GM04504 (cell line): ENCODE measurements around the gene GALNT10.

Experiments
- DNase-seq: peaks from one replicate; pipeline ENCODE4 v3.0.0-alpha.2; 2012; ENCODE audit warnings: low read depth

GALNT10 gene

DNA sequence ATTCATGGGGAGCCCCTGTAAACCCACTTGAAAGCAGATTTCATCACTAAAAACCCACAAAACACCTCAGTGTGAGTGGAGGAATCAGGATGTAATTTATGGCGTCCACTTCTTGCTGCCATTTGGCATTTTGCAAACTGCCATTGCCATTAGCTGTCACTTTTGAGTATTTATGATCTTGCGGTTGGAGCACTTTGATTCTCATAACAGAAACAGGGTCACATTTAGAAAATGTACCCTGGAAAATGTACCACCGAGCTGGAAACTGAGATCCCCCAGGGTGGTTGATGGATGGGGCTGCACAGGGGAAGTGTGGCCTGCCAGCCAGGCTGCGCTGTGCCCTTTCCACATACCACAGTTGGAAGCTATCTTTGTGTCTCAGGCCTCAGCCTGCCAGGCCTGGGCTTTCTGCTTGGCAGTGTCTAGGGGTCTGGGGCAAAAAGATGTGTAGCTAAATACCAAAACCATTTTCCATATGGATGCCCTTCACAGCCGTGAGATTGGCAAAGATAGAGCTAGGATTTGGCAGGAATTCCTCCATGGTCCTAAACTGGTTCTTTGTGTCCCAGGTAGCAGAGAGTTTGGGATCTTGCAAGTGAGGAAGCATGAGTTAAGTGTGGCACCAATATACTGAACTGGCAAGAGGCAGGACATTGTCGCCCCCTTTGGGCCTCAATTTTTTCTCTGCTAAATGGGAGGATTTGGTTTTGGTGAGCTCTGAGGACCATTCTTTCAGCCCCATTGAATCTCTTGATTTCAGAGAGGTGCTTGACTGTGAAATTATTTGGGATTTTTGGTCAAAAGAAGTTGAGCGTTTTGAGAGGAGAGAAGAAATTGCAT is 46.2 kb downstream of the GALNT10 start:
- no peak for DNase-seq

GRCh38 chr5:154237376-154237743 is 46.8 kb downstream of the GALNT10 start:
- DNase-seq = no peak

- no peak for DNase-seq
Measured at GRCh38 chr5:154237946-154238345, 47.4 kb downstream of the GALNT10 start.

DNA sequence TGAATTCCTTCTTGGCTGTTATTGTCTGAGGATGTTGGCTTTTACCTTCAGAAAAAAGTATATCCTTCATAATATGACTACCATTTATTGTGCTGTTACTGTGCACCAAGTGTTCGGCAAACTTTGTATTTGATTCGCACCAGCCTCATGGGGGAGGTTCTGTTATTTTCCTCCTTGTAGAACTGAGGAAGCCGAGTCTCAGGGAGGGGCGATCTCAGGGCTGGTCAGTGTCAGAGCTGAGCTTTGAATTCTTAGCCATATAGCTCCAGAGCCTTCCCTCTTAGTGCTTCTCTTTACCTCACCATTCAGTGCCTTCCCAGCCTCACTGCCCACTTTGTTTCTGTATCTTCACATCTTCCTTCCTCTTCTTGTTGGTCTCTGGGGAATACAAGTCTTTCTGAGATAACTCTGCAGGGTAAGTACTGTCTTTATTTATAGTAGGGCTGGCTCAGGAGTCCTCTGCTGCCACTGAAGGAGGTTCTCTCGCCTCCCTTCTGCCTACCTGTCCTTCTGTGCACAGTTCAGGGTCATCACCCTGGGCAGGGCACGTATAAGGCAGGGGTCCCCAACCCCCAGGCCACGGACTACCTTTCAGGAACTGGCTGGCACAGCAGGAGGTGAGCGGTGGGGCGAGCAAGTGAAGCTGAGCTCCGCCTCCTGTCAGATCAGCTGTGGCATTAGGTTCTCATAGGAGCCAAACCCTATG is 48.4 kb downstream of the GALNT10 start:
- DNase-seq = no peak

DNA sequence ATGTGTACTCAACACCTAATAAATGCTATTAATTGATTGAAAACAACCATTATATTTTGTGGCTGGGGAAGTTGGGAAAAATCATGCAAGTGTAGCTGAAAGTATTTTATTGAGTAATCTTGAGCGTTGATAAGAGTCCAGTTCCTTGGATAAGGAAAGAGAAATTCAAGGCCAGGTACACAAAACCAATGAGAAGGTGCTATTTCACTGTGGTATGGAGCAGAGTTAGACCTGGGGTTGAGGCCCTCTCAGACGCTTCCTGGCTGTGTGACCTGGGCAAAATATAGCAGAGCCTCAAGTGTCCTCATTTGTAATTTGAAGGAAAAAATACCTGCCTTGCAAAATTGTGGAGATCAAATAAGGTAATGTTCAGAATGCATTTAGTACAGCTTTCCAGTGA is 50.1 kb downstream of the GALNT10 start:
- DNase-seq = no peak

- DNase-seq = no peak
Measured at GRCh38 chr5:154241021-154241420, 50.5 kb downstream of the GALNT10 start.

- DNase-seq = no peak
Measured at GRCh38 chr5:154242442-154242841, 51.9 kb downstream of the GALNT10 start.

DNA sequence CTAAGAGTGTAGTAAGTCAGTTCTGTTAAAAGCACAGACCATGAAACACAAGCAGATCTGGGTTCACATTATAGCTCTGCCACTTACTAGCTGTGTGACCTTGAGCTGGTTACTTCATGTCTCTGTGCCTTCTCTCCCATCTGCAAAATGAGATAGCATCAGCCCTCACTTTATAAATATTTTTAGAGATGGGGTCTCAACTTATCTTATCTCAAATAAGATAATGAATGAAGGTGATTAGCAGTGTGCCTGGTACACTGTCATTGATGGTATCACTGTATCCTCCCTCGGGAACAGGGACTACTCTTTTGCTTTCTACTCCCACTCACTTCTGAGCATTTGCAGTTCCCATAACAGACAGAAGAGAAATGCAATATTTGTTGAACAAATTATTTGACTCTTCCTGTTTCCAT is 52.4 kb downstream of the GALNT10 start:
- no peak for DNase-seq

DNA sequence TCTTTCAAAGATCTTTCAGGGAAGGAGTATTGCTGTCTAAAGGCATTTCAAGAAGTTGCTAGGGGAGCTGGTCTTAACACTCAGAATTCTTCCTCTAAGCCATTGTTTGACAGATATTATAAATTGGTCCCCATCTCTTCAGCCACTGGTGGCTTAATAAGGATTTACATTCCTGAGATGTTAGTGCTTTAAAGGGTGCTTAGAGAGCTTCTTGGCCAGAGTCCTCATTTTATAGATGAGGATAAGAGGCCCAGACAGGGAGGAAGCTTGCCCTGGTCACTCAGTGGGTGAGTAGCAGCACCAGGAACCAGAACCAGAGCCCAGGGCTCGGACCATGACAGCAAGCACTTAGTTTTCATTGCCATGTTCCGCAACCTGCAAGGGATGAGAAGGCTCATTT is 53.2 kb downstream of the GALNT10 start:
- no peak for DNase-seq

- DNase-seq = no peak
Measured at GRCh38 chr5:154244476-154244875, 53.9 kb downstream of the GALNT10 start.

DNA sequence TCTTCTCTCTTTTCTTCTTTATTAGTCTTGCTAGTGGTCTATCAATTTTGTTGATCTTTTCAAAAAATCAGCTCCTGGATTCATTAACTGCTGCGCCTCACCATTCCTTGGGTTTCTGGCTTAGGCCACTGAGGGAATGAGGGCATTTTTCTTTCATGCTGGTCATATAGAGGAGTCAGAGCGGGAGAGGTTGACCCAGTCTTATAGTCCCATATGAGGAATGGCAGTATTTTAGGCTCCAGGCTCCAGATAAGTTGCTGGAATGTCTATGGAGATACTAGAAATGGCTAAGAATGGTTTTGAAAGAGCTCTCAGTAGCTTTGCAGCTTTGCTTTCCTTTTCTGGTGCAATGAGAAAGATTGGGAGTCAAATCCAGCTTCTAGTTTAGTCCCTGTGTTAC is 58.2 kb downstream of the GALNT10 start:
- no peak for DNase-seq

- DNase-seq = no peak
Measured at GRCh38 chr5:154249826-154250225, 59.3 kb downstream of the GALNT10 start.

DNA sequence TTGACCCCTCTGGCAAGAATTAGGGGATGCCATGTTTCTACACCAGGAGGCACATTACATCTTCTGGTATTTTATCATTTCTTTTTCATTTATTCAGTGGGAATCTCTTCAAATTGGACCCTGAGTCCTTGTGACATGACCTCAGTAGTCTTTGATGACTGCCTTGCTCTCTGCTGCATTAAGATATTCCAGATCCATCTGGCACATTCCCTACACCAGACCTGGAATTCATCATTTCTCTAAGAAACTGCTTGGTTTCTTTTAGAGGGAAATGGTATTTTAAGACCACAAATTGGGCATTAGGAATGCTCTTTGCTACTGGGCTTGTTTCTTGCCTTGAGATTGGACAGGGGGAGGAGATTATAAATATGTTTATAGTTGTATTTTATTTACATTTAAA is 61.0 kb downstream of the GALNT10 start:
- no peak for DNase-seq

GRCh38 chr5:154253807-154254206 is 63.3 kb downstream of the GALNT10 start:
- no peak for DNase-seq

DNA sequence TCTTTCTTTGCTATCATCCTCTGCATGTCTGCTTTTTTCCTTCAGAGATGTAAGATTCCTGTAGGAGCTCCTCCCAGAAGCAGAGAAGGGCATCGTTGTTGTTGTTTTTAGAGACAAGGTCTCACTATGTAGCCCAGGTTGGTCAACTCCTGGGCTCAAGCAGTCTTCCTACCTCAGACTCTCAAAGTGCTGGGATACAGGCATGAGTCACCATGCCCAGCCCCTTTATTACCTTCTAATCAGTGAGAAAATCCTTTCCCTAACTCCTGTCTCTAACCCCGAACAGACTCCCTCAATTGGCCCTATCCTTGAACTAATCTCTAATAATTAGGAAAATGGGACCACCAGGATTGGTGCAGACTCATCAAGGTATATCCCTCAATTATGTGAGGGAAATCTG is 64.4 kb downstream of the GALNT10 start:
- DNase-seq = no peak

DNA sequence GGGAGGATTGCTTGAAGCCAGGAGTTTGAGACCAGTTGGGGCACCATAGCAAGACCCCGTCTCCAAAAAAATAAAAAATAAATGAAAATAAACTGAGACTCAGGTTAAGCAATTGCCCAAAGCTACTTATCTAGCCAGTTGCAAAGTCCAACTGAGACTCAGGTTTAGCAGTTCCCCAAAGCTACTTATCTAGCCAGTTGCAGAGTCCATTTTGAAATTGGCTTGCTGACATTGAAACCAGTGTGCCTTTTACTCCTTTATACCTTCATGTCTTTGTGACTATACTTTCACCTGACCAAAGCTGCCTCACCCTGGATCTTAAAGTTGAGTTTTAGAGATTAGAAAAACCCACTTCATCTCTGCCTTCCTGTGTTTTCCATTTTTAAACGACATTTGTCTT is 66.5 kb downstream of the GALNT10 start:
- no peak for DNase-seq

DNA sequence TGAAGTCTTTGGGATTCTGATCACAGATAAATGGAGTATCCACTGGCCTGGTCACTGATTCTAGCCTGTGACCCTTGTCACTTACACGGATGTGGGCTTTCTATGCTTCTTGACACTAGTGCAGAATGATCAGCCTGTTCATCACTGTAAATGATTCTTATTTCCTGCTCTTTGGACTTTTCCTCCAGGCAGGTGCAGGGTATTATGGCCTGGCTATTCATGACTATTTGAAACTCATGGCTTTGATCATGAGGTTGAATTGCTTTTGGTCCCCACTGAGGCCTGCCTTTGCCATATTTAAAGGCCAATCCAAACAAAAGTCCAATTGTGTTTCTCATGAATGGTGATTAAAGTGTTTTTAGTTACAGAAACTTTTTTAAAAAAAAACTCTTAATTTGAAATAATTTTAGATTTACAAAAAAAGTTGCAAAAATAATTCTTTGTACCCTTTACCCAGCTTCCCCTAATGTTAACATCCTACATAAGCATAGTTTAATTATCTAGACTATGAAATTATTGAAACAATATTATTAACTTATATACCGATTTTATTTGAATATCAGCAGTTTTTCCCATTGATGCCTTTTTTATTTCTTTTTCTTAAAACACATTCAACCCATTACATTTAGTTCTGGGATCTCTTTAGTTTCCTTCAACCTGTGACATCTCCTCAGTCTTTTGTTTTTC is 68.1 kb downstream of the GALNT10 start:
- DNase-seq = no peak

GRCh38 chr5:154260224-154260927 is 69.8 kb downstream of the GALNT10 start:
- DNase-seq = no peak

DNA sequence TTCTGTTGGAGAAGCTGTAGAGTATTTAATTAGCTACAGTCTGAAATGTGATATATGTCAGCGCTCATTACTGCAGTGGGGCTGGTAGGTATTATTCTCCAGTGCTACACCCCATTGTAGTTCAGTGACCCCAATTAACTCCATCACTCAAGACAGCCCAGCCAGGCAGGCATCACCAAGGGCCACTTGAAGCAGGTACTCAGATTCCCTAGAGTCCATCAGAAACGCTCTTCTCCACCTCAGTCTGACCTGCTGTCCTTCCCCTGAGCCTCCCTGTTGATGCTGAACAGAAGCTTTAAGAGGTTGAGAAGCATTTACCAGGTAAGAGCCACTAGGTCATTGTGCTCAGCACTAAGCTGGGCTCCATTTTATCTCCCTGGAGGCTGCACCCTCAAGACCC is 71.8 kb downstream of the GALNT10 start:
- DNase-seq = no peak

GRCh38 chr5:154264549-154265196 is 74.1 kb downstream of the GALNT10 start:
- no peak for DNase-seq

DNA sequence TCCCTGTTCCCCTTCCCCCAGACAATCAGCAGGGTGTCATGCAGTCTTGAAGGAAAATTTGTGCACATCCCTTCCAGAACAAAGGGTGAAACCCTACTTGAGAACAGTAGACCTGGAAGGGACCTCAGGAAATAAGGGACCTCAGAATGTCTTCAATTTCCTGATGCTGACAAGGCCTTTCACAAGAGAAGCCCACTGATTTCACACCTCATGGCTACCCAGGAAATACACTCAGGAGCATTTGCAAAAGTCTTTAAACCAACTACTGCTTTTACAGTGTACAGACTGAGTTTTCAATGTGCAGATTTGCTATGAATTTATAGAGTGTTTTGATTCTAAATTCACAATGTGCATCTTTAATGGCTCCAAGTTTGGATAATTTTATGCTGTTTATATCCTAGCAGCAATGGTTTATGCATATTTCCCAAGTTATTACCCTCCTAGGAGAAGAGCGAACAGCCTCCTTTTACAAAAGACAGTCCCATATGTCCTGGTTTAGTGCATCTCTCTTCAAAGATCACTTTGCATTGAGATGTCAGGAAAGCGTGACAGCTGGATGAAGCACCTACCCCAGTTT is 74.8 kb downstream of the GALNT10 start:
- DNase-seq = no peak

GRCh38 chr5:154267516-154267915 is 77.0 kb downstream of the GALNT10 start:
- DNase-seq = no peak
